BLaER1 treated with 17β-estradiol and CSF1 and Interleukin-3, amounts not matched to agents 10 nM and 100 nM (cell line): ENCODE results near the gene CEP89.
"Not testable (repeated sequence)": the region's sequence is repeated elsewhere in the genome, so short reads cannot be mapped to it uniquely, and the experiment has no call there.

Experiments
- H3K27ac ChIP-seq, 11 experiments: shearing (Covaris generic); formaldehyde crosslinking; 2 replicates each; pipeline ENCODE4 v1.8.1; 2022
- H3K27me3 ChIP-seq, 11 experiments: shearing (Covaris generic); formaldehyde crosslinking; 2 replicates each; pipeline ENCODE4 v1.8.1; 2022
- H3K36me3 ChIP-seq, 11 experiments: shearing (Covaris generic); formaldehyde crosslinking; 2 replicates each; pipeline ENCODE4 v1.8.1; 2022
- H3K4me1 ChIP-seq, 10 experiments: shearing (Covaris generic); formaldehyde crosslinking; 2 replicates each; pipeline ENCODE4 v1.8.1; 2022
- H3K4me2 ChIP-seq, 11 experiments: shearing (Covaris generic); formaldehyde crosslinking; 2 replicates each; pipeline ENCODE4 v1.8.1; 2022
- H3K4me3 ChIP-seq, 10 experiments: shearing (Covaris generic); formaldehyde crosslinking; 2 replicates each; pipeline ENCODE4 v1.8.1; 2022
- H3K9ac ChIP-seq, 11 experiments: shearing (Covaris generic); formaldehyde crosslinking; 2 replicates each; pipeline ENCODE4 v1.8.1; 2022
- H3K9me3 ChIP-seq, 11 experiments: shearing (Covaris generic); formaldehyde crosslinking; replicated peaks in 1 of 11; 2 replicates each; pipeline ENCODE4 v1.8.1; 2022
- H4K20me1 ChIP-seq, 11 experiments: shearing (Covaris generic); formaldehyde crosslinking; 2 replicates each; pipeline ENCODE4 v1.8.1; 2022
- Cebpa-rat ChIP-seq, 11 experiments: shearing (Covaris generic); IDR thresholded peaks; 2 replicates each; pipeline ENCODE4 v1.8.1; 2022

CEP89 gene

DNA sequence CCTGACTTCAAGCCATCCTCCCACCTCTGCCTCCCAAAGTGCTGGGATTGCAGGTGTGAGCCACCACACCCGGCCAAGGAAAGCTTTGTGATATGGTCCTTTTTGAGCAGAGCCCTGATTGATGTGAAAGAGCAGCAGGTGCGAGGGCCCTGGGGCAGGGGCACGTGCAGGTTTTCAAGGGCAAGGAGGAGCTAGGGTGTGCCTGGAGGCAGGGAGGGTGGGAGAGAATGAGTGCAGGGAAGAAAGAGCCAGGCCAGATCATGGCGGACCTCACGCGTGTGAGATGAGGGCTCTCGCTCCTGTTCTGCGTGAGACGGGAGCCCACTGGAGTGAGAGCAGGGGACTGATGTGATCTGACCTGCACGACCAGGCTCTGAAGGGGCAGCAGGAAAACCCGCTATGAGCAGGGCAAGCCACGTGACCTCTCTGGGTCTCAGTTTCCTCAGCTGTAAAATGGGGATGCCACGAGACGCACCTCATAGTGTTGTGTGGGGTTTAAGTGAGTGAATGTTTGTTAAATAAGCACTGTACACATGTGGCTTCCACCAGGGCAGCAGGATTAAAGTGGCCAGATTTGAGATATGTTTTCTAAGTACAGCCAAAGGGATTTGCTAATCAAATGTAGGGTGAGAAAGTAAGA, 26.1 kb upstream of the CEP89 start:
- TF ChIP-seq Cebpa-rat (IDR thresholded peaks at IDR 0.05), result no peak
- H4K20me1 ChIP-seq, result no peaks in the 10 kb centered on the region
- H3K27ac ChIP-seq, result no peak overlapping the region
- no peak overlapping the region for H3K4me3 ChIP-seq
- peaks cover 9 to 43% (median 33%) of the 10 kb centered on the region in 10 experiments; a peak in 18 of 20 replicates for H3K4me1 ChIP-seq
- no peak overlapping the region for H3K9ac ChIP-seq
- H3K36me3 ChIP-seq, result no peaks in the 10 kb centered on the region
- H3K27me3 ChIP-seq, result no peaks in the 10 kb centered on the region
- no peaks in the 10 kb centered on the region for H3K9me3 ChIP-seq
- H3K4me2 ChIP-seq, result no peak overlapping the region

DNA sequence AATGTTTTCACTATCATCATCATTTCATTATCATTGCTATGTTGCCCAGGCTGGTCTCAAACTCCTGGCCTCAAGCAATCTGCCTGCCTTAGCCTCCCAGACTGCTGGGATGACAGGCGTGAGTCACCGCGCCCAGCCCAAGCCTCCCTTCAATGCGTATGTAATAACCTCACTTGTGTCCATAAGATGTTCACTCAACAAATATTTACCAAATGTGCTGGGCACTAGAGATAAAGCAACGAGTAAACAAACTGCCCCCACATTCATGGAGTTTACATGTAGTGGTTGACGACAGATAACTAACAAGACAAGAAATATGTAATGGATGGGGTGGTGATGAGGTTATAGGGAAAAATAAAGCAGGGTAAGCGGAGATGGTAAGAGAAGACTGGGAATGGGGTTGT, 25.3 kb upstream of the CEP89 start:
- H3K27me3 ChIP-seq, H3K4me2 ChIP-seq, H3K9me3 ChIP-seq, H3K9ac ChIP-seq, H3K36me3 ChIP-seq, H3K27ac ChIP-seq, H4K20me1 ChIP-seq, H3K4me3 ChIP-seq: not testable (repeated sequence)
- peaks cover 9 to 36% (median 26%) of the 10 kb centered on the region in 10 experiments; a peak in 18 of 20 replicates for H3K4me1 ChIP-seq

DNA sequence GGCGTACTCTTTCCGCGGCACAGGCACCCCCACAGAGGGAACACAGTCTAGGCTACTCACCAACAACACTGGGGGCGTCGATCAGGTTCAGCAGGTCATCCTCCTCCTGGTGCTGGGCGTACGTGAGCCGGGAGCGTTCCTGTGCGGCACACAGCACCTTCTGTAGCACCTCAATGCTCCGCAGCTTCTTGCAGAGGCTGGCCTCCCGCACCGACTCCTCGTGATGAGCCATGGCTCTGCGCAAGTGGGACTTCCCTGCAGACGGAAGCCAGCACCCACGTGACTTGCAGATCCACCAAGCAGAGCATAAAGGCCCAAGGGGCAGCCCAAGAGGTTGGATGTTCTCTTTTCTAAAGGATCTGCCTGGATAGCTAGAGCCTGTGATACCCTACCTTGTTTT, 24.2 kb upstream of the CEP89 start:
- not testable (repeated sequence) for H3K4me3 ChIP-seq, H3K36me3 ChIP-seq, H3K9ac ChIP-seq, H3K27me3 ChIP-seq, H3K27ac ChIP-seq, H3K4me2 ChIP-seq, H4K20me1 ChIP-seq, H3K9me3 ChIP-seq
- H3K4me1 ChIP-seq, result peaks cover 17 to 33% (median 28%) of the 10 kb centered on the region in 10 experiments

DNA sequence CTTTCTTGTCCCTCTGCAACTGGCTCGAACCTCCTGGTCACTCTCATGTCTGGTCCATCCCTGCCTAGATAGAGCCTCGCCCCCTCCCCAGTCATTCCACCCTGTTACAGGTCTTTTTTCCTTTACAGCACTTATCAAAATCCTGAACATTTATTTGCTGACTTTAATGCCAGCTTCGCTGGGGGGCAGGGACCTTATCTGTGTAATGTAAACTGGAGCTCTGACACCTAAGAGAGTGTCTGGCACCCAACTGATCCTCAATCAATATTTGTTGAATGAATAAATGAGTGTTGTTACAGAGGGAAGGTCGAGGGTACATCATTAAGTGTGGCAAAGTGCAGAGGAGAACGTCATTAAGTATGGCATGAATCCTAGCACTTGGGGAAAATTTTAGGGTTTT, 17.0 kb upstream of the CEP89 start:
- no peak overlapping the region for H3K9ac ChIP-seq
- H3K4me1 ChIP-seq, result peaks cover 5 to 11% (median 9%) of the 10 kb centered on the region in 10 experiments; a peak in 18 of 20 replicates
- H4K20me1 ChIP-seq, result no peaks in the 10 kb centered on the region
- TF ChIP-seq Cebpa-rat (IDR thresholded peaks at IDR 0.05), result no peak
- H3K36me3 ChIP-seq, result no peaks in the 10 kb centered on the region
- H3K27me3 ChIP-seq, result no peaks in the 10 kb centered on the region
- H3K27ac ChIP-seq, result no peak overlapping the region
- no peak overlapping the region for H3K4me3 ChIP-seq
- no peaks in the 10 kb centered on the region; a peak in 1 of 22 replicates for H3K9me3 ChIP-seq
- H3K4me2 ChIP-seq, result no peak overlapping the region

DNA sequence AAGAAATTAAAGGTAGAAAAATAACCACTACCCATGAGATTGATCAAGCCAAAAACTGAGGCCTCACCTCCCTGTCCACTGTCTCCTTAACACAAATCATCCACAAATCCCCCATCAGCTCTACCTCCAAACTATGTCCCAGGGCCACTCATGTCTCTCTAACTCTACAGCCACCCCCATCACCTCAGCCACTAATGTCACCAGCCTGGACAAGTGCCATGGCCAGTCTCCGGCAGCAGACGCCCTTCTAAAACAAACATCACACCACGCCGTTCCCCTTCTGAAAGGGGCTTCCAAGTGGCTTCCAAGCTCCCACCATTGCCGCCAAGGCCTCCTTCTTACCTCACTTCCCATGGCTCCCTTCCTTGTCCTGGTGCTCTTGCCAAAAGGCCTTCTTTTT, 16.5 kb upstream of the CEP89 start:
- not testable (repeated sequence) for H3K27ac ChIP-seq, H3K4me3 ChIP-seq, H4K20me1 ChIP-seq, H3K4me2 ChIP-seq, H3K27me3 ChIP-seq, H3K36me3 ChIP-seq, H3K9me3 ChIP-seq, H3K9ac ChIP-seq
- peaks cover 5 to 11% (median 9%) of the 10 kb centered on the region in 10 experiments; a peak in 18 of 20 replicates for H3K4me1 ChIP-seq

DNA sequence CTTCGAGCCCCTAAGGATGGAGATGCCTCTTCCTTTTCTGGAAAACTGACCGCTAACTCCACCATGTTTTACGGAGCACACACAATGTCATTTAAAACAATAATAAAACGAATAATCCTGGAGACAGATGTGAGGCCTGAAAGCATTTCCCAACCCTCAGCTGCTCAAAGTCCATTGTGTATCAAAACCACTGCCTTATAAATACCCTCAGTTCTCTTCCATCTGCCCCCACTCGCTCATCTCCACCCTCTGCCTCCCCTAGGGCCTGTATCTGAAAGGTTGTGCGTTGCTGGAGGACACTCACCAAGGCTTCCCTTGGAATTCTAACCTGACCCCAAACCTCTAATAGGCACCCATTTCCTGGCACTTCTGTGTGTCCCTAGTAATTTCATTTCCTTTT, 10.7 kb upstream of the CEP89 start:
- not testable (repeated sequence) for H3K4me2 ChIP-seq, H4K20me1 ChIP-seq, H3K4me3 ChIP-seq, H3K9ac ChIP-seq, H3K27me3 ChIP-seq, H3K27ac ChIP-seq, H3K9me3 ChIP-seq, H3K36me3 ChIP-seq
- H3K4me1 ChIP-seq, result peaks cover 0 to 14% (median 7%) of the 10 kb centered on the region in 10 experiments; a peak in 10 of 20 replicates

DNA sequence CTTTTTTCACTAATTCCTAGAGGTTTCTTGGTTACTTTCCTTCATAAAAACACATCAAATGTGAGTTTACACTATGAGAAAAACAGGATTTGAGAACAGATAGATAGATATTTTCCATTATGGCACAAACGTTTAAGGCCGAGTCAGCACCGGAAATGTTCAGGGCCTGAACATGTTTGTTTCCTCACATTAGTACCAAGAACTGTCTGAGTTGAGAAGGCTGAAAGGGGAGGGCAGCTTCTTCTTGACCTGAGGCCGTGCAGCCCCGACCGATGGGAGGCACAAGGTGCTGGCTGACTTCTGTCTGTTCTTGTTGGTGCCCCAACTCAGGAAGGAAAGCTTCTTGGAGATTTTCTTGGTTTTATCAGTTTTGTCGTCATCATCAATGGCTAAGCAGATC, 8.0 kb upstream of the CEP89 start:
- H3K27ac ChIP-seq, result not testable (repeated sequence)

DNA sequence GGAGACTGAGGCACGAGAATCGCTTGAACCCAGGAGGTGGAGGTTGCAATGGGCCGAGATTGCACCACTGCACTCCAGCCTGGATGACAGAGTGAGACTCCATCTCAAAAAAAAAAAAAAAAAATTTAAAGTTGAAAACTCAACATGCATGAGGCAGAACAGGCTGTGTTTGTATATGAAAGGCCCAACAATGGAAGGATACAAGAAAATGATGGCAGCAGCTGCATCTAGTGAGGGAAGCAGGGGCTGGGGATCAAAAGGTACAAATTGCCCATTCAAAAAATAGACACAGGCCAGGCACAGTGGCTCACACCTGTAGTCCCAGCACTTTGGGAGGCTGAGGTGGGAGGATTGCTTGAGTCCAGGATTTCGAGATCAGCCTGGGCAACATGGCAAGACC, 6.1 kb upstream of the CEP89 start:
- H3K27ac ChIP-seq, H3K4me2 ChIP-seq, H3K27me3 ChIP-seq, H3K4me3 ChIP-seq, H4K20me1 ChIP-seq, H3K9me3 ChIP-seq: not testable (repeated sequence)
- Histone ChIP-seq H3K4me1 (peaks cover under 1 to 26% (median 11%) of the 10 kb centered on the region in 10 experiments; a peak in 14 of 20 replicates), H3K36me3 (peaks cover 0 to 19% (median 10%) of the 10 kb centered on the region in 11 experiments; a peak in 10 of 22 replicates), H3K9ac (0 out of 22 replicates have a peak overlapping the region, but pooled peaks of 1 of the 11 experiments have one; percentile 7)

More for the DNA sequence above, 8.0 kb upstream of the CEP89 start:
- not testable (repeated sequence) for H4K20me1 ChIP-seq, H3K9ac ChIP-seq, H3K4me2 ChIP-seq, H3K9me3 ChIP-seq, H3K4me3 ChIP-seq, H3K27me3 ChIP-seq
- peaks cover 0 to 19% (median 10%) of the 10 kb centered on the region in 10 experiments; a peak in 10 of 20 replicates for H3K4me1 ChIP-seq
- H3K36me3 ChIP-seq, result peaks cover 0 to 19% (median 10%) of the 10 kb centered on the region in 11 experiments; a peak in 10 of 22 replicates

DNA sequence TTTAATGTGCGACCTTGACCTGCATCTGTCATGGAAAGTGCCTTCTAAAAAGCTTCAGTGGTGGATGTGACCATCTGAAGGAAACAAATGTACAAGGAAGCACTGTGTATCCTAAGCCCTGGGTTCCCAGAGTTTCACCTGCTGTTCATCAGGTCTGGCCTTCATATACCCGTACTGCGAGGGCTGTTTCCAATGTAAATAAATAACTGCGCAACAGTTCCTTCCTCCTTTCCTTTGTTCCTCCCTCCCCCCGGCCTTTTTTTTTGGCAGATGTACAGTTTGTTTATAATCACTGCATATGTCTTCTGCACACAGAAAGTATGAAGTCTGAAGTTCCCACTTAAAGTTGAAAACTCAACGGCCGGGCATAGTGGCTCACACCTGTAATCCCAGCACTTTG, 5.5 kb upstream of the CEP89 start:
- no peak for TF ChIP-seq Cebpa-rat (IDR thresholded peaks at IDR 0.05)
- no peaks in the 10 kb centered on the region for H3K9me3 ChIP-seq
- H3K27ac ChIP-seq, result no peak overlapping the region
- no peak overlapping the region; a peak in 1 of 22 replicates for H3K4me2 ChIP-seq
- H3K27me3 ChIP-seq, result no peaks in the 10 kb centered on the region
- peaks cover 6 to 26% (median 14%) of the 10 kb centered on the region in 10 experiments; a peak in 16 of 20 replicates for H3K4me1 ChIP-seq
- H3K36me3 ChIP-seq, result peaks cover 0 to 19% (median 10%) of the 10 kb centered on the region in 11 experiments; a peak in 10 of 22 replicates
- no peaks in the 10 kb centered on the region for H4K20me1 ChIP-seq
- no peak overlapping the region for H3K4me3 ChIP-seq
- no peak overlapping the region; a peak in 2 of 22 replicates for H3K9ac ChIP-seq

DNA sequence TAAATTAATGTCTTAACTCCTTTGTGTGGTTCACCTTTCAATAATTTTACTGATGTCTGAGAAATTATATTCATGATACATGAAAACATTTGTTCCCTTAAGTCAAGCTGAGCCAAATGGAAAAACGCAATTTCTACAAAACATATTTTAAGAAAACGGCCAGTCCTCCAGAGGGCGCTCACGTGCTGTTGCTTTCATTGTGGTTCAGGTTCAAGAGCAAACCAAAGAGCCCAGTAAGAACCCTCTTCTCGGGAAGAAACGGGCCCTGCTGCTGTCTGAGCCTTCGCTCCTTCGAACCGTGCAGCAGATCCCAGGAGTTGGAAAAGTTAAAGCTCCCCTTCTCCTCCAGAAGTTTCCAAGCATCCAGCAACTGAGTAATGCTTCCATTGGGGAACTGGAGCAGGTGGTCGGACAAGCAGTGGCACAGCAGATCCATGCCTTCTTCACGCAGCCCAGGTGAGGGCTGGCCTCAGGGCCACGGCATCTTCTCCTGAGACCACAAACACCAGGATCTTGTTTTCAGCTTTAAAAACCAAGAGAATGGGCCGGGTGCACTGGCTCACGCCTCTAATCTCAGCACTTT, 4.6 kb upstream of the CEP89 start:
- no peak overlapping the region for H3K4me3 ChIP-seq
- H3K36me3 ChIP-seq, result peaks cover 0 to 19% (median 10%) of the 10 kb centered on the region in 11 experiments; a peak in 10 of 22 replicates
- peaks cover 0 to 1% (median 0%) of the 10 kb centered on the region in 11 experiments; a peak in 1 of 22 replicates for H4K20me1 ChIP-seq
- no peak overlapping the region for H3K4me2 ChIP-seq
- H3K9me3 ChIP-seq, result no peaks in the 10 kb centered on the region
- H3K9ac ChIP-seq, result no peak overlapping the region
- TF ChIP-seq Cebpa-rat (IDR thresholded peaks at IDR 0.05), result no peak
- H3K27me3 ChIP-seq, result no peaks in the 10 kb centered on the region
- no peak overlapping the region for H3K27ac ChIP-seq
- peaks cover 7 to 27% (median 15%) of the 10 kb centered on the region in 10 experiments; a peak in 19 of 20 replicates for H3K4me1 ChIP-seq
